HG02970 (cell line): Measurements from ENCODE around the gene PRKCZ.

Experiments
- ATAC-seq: cut with Tn5 transposase; IDR thresholded peaks from one replicate; pipeline ENCODE4 v1.9.1; 2021; ENCODE audit warnings: mild to moderate bottlenecking, moderate library complexity, moderate number of reproducible peaks; ENCODE audit not compliant: unreplicated experiment, low FRiP score

The PRKCZ gene

DNA sequence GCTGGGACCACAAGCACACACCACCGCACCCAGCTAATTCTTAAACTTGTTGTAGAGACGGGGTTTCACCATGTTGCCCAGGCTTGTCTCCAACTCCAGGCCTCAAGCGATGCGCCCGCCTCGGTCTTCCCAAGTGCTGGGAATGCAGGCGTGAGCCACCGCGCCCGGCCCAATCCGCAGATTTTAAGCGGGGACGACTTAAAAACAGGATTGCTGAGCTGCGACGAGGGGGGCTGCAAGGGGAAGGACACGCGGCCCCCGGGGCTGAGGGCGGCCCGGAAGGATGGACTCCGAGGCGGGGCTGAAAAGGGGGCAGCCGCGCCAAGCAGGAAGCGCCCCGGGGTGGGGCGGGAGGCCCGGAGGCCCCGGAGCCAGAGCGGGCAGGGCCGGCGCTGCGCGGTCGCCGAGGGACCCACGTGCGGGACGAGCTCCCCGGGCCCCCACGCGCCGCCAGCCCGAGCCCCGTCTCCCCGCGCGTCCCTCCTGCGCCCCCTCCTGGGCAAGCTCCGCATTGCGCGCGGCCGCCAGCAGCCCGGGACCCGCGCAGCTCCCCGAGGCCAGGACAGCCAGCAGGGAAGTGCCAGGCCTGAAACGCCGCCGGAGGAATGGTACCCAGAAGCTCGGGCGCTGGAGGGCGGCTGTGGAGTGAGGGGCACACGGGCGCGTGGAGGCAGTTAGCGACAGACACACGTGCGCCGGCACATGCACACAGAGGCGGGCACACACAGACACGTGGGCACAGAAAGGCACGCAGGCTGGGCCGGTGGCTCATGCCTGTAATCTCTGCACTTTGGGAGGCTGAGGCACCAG lies 5.5 kb upstream of the PRKCZ start:
- ATAC-seq, result no peak

DNA sequence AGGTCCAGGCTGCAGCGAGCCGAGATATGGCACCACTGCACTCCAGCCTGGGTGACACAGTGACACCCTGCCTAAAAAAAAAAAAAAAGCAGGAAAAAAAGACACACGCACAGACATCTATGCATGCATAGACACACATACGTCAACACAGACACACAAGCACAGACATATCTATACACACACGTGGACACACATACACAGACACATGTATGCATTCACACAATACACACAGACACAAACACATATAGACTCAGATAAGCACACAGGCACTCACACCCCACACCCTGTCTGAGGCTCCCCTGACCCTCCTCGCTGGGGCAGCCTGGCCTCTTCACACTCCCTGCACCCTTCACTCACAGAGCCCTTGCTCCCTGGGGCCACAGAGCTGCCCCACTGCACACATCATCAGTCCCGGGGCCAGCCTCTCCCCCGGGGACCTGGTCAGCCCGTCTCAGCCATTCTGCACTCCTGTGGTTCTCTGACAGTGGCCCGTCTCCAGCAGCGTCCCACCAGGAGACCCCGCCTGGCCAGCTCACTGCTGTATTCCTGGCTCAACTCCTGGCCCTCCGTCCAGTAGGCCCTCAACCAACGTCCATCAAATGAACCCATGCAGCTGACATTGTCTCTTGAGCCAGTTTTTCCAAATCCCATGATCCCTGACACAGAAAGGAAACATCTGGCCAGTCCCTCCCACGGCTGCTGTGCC lies 4.6 kb upstream of the PRKCZ start:
- ATAC-seq, result no peak

DNA sequence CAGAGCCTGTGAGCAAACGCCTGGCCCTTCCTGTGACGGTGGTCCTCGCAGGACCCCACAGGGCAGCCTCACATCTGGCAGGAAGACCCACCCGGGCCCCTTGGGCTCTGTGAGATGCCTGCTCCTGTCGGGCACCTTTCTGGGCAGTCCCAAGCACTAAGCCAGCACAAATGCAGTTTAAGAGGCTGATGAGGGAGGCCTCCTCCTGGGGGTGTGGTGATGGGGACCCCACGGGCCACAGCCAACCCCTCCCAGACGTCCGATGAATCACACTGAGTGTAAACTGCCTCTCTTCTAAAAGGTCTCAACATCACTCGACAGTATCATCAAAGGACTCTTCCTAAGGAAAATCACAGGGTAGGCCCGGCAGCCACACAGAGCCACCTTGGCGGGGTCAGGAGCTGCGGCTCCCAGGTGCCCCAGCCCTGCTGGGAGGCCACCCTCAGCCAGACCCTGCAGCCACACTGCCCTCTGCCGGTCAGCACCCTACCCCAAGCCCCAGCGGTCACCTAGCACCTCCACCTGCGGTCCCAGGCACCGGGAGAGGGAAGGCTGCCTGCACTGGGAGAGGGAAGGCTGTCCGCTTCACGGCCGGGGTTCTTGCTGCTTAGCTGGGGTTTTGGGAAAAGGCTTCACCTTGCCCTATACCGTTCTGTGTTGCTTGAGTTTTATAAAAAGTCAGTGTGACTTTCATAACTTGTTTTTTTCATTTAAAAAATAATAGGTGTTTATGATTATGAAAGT lies 3.9 kb upstream of the PRKCZ start:
- ATAC-seq, result no peak

DNA sequence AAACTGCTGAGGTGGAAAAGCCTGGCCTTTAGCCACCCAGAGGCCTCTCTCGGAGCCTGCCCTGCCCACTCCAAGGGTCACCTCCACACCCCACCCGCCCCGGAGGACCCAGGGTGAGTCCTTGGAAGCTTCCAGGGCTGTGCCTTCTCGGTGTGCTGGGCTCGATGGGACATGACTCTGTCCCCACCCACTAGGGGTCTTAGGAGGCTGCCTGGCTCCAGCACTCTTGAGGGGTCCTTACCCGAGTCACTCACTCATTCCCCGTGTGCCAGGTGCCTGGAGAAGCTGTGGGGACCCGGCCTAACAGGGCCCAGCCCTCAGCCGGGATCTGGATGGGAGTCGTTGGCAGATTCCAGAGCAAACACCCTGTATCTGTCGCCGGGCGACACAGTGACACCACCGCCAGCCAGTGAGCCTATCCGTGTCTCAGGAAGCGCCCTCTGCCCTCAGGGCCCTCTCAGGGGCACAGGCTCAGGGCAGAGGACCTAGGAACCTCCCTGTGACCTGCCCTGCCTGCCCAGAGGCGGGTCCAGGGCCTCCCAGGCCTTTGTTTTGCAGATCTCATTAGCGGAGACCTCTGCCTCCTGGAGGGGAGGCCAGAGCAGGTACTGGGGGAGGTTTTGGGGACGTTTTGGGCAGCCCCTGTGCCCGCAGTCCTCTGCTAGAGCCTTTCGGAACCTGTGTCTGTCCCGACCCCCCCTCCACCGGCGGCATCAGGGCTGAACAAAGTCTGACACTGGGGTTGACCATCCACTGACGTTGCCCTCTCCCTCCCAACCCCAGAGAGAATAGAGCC lies 3.1 kb upstream of the PRKCZ start:
- ATAC-seq, result no peak

DNA sequence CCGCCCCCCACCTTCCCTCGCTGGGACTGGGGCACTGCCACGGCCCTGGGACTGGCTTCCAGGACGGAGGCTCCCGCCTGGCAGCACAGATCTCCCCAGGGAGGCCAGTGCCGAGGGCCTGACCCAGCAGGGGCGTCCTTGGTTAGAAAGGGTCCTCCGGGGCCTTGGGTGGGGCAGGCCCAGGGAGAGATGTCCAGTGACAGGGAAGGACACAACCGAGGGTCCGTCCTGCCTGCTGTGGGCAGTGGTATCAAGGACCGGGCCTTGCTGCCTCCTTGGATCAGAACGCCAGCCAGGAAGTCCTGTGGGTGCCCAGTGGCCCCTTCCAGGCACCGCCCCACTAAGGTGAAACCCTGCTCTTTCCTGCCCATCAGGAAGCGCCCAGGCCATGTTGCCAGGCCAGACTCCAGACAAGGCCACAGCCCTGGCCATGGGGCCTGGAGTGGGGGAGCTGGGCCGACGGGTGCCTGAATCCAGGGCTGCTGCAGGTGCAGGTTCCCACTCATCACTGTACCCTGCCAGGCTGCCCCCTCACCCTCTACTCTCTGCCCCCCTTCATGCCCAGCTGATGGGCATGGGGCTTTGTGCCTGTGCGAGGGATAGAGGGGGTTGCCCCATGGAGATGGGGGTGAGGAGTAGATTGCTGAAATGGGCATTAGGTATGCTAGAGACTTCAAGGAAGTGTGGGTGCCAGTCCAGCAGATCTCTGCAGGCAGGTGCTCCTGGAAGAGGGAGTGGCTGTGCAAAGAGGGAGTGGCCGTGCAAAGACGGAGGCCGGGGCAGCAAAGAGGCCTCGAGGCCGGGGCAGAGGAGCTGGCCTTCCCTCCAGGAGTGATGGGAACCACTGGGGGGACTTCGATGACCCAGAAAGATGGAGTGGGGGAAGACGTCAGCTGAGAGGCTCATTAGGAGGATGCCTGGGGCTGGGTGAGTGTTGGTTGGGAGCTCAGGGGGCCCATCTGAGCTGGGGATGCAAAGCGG lies 2.2 kb upstream of the PRKCZ start:
- ATAC-seq, result no peak

DNA sequence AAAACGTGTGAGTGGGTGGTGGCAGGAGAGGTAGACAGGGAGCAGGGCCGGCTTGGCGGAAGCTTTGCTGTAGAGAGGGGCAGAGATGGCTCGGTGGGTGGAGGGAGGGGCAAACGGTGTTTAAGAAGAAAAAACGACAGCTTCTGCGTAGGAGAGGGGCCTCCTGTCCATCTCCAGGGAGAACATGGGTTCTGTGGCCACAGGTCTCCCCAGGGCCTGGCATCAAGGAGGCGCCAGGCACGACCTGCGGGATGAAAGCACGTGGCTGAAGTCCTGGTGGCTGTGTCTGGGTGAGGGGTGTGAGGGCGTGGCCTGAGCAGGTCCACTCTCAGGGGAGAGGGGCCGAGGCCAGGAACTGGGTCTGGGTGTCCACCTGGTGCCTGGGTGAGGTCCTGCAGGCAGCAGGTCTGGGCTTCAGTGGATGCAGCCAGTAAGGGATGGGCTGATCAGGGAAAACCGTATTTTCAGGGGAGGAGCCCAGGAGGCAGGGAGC lies 940 bp upstream of the PRKCZ start:
- ATAC-seq, result no peak

DNA sequence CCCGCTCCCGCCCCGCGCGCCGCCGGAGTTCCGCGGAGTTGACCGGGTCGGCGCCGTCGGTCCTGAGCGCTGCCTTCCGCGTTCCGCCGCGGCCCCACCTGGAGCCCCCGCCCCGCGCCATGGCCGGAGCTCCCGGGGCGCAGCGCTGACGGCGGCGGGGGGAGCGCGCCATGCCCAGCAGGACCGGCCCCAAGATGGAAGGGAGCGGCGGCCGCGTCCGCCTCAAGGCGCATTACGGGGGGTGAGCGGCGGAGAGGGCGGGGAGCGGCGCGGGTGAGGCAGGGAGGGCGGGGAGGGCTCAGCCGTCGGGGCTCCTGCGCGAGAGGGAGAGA lies 216 bp downstream of the PRKCZ start:
- no peak for ATAC-seq

DNA sequence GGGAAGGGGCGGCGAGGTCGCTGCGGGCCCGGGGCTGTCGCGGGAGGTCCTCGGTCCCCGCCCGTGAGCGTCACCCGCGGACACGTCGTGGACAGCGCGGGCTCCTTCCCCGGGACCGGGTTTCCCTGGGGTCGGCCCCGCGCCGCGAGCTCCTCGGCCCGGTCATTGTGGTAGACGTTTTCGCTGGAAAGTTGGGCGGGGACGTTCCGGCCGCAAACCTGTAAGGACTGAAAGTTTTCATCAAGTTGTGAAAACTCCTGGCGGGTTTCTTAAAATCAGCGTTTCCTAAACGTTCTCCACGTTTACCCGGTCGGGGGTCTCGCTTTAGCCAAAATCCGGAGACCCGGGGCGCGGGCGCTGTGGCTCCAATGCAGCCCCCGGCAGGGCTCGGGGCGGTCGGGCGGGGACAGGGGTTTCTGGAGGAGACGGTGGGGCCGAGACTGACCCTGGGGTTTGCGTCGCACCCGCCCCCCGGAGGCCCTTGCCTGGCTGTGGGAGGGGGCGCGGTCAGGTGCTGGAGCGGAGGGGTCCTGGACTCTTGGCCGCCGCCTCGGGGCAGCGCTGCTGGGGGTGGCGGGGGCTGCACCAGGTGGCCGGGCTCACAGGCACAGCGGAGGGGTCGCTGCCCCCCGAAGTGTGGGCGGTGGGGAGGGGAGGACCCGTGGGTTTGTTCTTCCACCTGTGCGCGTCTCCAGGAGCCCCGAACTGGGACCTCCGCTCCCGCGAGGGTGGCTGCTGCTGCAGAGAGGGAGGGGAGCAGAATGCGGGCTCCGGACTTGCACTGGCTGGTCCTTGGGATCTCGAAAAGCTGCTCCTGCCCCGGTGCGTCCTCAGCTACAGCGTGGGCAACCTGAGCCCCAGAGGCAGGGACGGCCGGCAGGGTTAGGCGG lies 827 bp downstream of the PRKCZ start:
- ATAC-seq, result no peak

DNA sequence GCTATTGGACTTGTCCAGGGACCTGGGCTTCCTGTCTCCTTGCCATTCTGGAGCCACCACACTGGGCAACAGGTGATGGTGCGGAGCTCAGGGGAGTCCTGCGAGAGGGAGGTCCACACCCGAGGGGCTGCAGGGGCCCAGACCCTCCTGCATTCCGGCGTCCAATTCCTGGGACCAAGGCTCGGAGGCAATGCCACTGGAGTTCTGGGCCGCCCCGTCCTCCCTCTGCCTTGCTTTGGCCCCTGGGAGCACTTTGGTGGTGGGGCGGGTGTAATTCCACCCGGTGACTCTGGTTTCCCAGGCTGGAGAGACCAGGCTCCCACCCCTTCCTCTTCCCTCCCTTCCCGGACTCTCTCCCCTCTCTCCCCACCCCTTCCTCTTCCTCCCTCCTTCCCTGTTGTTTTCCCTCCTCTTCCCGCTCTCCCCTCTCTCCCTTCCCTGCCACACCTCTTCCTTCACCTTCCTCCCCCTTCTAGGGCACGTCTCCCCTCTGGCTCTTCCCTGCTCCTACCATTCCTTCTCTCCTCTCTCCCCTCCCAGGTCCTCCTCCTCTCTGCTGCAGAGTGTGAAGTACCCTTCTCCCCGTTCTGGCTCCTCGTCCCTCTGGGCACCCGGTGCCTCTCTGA lies 2.0 kb downstream of the PRKCZ start:
- ATAC-seq, result no peak

DNA sequence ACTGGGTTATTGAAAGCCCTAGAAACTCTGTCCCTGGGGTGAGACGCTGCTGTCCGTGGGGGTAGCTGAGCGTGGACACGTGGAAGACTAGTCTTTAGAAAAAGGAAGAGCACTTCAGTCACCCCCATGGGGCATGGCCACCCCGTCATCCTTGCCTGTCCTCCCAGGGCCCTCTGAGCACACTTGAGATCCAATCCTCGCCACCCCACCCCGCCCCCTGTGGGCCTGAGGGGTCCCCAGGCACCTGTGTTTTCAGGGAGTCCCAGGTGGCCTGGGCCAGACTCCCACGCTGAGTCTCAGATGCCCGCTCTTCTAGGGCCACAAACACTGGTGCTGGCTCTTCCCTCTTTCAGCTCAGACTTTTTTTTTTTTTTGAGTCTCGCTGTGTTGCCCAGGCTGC lies 2.5 kb downstream of the PRKCZ start:
- ATAC-seq, result no peak

DNA sequence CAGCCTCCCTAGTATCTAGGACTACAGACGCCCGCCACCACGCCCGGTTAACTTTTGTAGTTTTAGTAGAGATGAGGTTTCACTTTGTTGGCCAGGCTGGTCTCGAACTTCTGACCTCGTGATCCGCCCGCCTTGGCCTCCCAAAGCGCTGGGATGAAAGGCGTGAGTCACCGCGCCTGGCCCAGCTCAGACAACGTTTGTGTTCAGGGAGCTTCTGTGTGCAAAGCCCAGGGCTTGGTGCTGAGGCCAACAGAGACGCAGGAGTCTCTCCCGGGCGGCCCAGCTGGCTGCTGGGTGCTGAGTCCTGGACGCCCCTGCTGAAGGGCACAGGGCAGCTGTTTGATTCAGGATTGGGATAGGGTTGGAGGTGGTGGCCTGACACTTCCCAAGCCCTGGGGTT lies 3.0 kb downstream of the PRKCZ start:
- ATAC-seq, result no peak

DNA sequence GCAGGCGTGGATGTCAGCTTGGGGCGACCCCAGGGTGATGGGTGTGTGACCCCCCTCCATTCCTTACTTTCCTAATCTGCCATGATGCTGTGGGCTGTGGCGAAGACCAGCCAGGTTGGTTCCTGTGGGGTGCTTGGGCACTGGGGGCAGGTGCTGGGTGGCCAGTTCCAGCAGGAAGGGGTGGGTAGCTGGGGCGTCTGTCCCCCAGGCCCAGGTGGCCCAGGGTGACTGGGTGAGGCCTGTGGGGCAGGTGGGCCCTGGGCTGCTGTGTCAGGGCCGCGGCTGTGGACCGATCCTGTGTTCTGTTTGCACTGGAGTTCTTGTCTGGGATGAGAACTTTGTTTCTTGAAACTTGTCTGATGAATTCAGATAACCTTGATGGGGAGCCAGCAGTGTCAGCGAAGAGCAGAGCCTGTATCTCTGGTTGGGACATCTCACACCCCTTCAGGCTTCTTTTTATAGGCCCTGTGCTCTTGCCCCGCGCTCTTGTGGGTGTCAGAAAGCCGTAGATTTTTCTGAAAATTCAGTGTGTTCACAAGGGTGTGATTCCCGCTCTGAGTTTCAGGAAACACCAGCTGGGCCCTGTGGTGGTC lies 3.7 kb downstream of the PRKCZ start:
- ATAC-seq, result no peak

DNA sequence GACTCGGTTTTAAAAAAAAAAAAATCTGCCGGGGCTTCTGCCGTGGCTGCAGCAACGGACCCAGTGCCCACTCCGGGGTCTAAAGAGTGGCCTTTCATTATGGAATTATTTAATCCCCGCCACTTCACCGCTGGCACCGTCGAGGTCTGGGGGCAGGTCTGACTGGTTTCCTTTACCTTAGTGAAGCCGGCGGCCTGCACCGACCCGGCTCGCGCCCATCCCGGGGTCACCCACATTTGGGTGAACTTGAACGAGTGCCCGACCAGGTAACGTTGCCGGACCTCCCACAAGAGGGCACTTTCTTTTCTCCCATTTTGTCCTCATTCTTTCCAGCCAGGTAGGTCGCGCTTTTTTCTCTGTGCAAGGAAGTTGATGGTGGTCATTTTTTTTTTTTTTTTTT lies 4.3 kb downstream of the PRKCZ start:
- ATAC-seq, result no peak

DNA sequence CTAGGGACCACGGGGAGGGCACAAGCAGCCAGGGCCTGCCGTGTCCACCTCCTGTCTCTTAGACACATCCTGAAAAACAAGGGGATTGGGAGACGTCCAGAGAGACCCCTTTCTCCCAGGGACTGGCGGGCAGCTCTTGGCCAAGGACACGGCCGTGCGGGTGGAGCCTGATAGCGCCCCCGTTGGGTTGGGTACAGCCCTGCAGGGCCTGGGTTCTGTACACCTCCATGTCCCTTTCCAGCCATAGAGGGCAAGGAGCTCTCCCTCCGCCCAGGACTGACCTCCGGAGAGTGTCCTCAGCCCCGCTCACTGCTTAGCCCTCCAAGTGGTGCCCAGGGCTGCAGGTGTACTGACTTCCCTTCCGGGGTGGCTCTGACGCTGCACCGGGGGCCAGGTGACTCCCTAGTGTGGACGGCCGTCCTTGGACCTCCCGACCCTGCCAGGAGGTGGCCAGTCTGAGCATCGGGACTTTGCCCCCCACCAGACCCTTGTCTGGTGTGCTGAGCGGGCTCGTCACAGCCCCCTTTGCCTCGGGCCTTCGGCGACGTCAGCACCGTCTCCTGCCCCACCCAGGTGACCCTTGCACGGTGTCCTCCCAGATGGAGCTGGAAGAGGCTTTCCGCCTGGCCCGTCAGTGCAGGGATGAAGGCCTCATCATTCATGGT lies 5.8 kb downstream of the PRKCZ start:
- no peak for ATAC-seq

DNA sequence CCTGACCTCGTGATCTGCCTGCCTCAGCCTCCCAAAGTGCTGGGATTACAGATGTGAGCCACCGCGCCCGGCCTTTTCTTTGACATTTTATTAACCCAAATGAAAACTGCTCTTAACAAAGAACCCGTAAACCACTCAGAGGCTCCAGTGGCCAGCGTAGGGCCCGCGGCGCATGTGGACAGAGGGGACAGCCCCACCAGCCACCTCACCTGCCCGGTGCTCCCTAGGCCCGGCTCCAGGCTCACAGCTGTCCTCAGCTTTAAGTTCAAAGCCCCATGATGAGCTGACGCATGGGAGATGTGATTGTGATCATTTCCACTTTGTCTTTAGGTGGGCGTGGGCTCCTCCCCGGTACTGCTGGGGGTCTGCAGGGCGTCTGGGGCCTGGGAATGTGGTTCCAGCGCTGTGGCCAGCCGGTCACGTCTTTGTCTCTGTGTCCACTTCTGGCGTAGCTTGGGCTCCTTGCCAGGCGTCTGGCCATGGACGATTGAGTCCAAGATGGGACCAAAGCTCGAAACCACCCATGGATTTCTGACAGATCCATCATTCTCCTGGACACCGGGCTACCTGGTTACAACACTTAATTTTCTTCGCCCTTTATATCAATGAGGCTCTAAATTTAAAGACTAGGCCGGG lies 6.9 kb downstream of the PRKCZ start:
- ATAC-seq, result no peak

DNA sequence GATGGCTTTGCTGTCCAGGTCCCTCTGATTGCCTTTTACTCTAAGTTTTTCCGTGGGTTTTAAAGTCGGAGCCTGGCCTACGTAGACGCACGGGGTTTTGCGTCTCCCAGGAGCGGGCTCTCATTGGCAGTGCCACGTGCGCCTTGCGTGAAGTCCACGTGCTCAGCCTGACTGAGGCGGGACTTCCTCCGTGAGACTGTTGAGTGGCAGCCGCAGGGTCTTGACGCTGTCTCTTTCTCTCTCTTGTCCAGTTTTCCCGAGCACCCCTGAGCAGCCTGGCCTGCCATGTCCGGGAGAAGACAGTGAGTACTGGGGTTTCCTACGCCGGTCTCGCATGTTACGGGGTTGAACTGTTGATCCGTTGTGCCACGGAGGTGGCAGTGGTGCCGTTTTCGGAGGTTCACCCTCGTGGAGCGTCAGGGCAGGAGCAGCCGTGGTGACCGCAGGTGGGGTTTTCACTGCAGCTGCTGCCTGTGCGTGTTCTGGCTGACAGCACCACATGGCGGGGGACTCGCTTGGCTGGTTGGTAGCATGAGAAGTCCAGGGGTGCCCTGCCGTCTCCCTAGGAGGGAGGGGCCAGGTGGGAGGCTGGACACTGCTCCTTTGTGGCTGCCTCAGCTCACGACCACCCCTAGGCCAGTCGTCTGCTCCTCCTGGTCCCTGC lies 9.2 kb downstream of the PRKCZ start:
- ATAC-seq, result no peak
